ENCODE measurements around the gene FARS2. TPM values are rescaled to one million over a fixed set of nuclear protein-coding genes. Genes with fewer than 3 reads are reported as not detected.

The FARS2 gene
- total and polyA plus RNA-seq, 9 of the 15 experiments (the other 6 are each of a cell fraction or from before 2014, with no cell fraction given), result 16.5 to 62.2 (median 27.0) TPM

DNA sequence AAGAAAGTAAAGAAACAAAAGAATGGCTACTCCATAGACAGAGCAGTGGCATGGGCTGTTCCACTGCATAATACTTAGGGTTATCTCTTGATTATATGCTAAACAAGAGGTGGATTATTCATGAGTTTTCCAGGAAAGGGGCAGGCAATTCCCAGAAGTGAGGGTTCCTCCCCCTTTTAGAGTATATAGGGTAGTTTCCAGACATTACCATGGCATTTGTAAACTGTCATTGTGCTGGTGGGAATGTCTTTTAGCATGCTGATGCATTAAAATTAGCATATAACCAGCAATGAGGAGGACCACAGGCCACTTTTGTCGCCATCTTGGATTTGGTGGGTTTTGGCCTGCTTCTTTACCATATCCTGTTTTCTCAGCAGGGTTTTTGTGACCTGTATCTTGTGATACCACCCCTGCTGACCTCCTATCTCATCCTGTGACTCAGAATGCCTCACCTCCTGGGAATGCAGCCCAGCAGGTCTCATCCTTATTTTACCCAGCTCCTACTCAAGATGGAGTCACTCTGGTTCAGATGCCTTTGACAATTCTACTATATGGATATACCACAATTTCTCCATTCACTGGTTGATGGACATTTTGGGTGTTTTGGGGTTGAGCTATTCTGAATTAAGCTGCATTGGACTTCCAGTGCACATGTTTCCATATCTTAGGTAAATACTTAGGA, 280.6 kb downstream of the FARS2 start (continued):
- TF ChIP-seq NR2C1 (IDR thresholded peaks at IDR 0.05), result no peak
- TF ChIP-seq NR2C1 (tag; IDR thresholded peaks at IDR 0.05), result peak; percentile 84
- TF ChIP-seq, protein P1, sequence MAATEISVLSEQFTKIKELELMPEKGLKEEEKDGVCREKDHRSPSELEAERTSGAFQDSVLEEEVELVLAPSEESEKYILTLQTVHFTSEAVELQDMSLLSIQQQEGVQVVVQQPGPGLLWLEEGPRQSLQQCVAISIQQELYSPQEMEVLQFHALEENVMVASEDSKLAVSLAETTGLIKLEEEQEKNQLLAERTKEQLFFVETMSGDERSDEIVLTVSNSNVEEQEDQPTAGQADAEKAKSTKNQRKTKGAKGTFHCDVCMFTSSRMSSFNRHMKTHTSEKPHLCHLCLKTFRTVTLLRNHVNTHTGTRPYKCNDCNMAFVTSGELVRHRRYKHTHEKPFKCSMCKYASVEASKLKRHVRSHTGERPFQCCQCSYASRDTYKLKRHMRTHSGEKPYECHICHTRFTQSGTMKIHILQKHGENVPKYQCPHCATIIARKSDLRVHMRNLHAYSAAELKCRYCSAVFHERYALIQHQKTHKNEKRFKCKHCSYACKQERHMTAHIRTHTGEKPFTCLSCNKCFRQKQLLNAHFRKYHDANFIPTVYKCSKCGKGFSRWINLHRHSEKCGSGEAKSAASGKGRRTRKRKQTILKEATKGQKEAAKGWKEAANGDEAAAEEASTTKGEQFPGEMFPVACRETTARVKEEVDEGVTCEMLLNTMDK (IDR thresholded peaks at IDR 0.05; ENCODE audit: borderline replicate concordance, insufficient read depth, low read depth, low read length, poor library complexity, severe bottlenecking), result no peak
- 0 out of 2 replicates have a peak, but pooled peaks have one; percentile 62 for TF ChIP-seq BACH1 (tag; IDR thresholded peaks at IDR 0.05)
- TF ChIP-seq TFAM (CRISPR knock-in tag; conservative IDR thresholded peaks at IDR 0.05), result no peak
- TF ChIP-seq, protein P2, sequence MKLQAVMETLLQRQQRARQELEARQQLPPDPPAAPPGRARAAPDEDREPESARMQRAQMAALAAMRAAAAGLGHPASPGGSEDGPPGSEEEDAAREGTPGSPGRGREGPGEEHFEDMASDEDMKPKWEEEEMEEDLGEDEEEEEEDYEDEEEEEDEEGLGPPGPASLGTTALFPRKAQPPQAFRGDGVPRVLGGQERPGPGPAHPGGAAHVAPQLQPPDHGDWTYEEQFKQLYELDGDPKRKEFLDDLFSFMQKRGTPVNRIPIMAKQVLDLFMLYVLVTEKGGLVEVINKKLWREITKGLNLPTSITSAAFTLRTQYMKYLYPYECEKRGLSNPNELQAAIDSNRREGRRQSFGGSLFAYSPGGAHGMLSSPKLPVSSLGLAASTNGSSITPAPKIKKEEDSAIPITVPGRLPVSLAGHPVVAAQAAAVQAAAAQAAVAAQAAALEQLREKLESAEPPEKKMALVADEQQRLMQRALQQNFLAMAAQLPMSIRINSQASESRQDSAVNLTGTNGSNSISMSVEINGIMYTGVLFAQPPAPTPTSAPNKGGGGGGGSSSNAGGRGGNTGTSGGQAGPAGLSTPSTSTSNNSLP (IDR thresholded peaks at IDR 0.05; ENCODE audit: borderline replicate concordance, low read depth, low read length), result no peak
- 0 out of 2 replicates have a peak, but pooled peaks have one; percentile 16 for TF ChIP-seq EHMT2 (IDR thresholded peaks at IDR 0.05)
- peak; percentile 97 for TF ChIP-seq FOSL1 (tag; conservative IDR thresholded peaks at IDR 0.05)
- TF ChIP-seq SMAD1 (IDR thresholded peaks at IDR 0.05; ENCODE audit: low read depth, low read length, partially characterized antibody), result no peak
- TF ChIP-seq ESRRB (CRISPR knock-in tag; IDR thresholded peaks at IDR 0.05; ENCODE audit: borderline replicate concordance), result no peak
- no peak for TF ChIP-seq HEY1 (CRISPR knock-in tag; IDR thresholded peaks at IDR 0.05; ENCODE audit: borderline replicate concordance)
- no peak for TF ChIP-seq ZNF717 (CRISPR knock-in tag; IDR thresholded peaks at IDR 0.05)
- TF ChIP-seq, protein P3, sequence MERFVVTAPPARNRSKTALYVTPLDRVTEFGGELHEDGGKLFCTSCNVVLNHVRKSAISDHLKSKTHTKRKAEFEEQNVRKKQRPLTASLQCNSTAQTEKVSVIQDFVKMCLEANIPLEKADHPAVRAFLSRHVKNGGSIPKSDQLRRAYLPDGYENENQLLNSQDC (CRISPR knock-in tag; IDR thresholded peaks at IDR 0.05), result no peak
- no peak for TF ChIP-seq LEF1 (IDR thresholded peaks at IDR 0.05)
- no peak for TF ChIP-seq HDGF (IDR thresholded peaks at IDR 0.05)
- TF ChIP-seq, protein P4, sequence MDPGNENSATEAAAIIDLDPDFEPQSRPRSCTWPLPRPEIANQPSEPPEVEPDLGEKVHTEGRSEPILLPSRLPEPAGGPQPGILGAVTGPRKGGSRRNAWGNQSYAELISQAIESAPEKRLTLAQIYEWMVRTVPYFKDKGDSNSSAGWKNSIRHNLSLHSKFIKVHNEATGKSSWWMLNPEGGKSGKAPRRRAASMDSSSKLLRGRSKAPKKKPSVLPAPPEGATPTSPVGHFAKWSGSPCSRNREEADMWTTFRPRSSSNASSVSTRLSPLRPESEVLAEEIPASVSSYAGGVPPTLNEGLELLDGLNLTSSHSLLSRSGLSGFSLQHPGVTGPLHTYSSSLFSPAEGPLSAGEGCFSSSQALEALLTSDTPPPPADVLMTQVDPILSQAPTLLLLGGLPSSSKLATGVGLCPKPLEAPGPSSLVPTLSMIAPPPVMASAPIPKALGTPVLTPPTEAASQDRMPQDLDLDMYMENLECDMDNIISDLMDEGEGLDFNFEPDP (CRISPR knock-in tag; IDR thresholded peaks at IDR 0.05), result no peak
- TF ChIP-seq CREB1 (IDR thresholded peaks at IDR 0.05), result no peak
- TF ChIP-seq CREB1 (CRISPR knock-in tag; IDR thresholded peaks at IDR 0.05), result no peak
- no peak for TF ChIP-seq RUNX1 (IDR thresholded peaks at IDR 0.05; ENCODE audit: low read depth)
- no peak for TF ChIP-seq TAF9B (IDR thresholded peaks at IDR 0.05; ENCODE audit: partially characterized antibody)
- TF ChIP-seq, protein P5, sequence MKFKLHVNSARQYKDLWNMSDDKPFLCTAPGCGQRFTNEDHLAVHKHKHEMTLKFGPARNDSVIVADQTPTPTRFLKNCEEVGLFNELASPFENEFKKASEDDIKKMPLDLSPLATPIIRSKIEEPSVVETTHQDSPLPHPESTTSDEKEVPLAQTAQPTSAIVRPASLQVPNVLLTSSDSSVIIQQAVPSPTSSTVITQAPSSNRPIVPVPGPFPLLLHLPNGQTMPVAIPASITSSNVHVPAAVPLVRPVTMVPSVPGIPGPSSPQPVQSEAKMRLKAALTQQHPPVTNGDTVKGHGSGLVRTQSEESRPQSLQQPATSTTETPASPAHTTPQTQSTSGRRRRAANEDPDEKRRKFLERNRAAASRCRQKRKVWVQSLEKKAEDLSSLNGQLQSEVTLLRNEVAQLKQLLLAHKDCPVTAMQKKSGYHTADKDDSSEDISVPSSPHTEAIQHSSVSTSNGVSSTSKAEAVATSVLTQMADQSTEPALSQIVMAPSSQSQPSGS (CRISPR knock-in tag; IDR thresholded peaks at IDR 0.05), result no peak
- TF ChIP-seq STAG1 (CRISPR knock-in tag; IDR thresholded peaks at IDR 0.05; ENCODE audit: borderline replicate concordance), result no peak
- TF ChIP-seq ZNF24 (IDR thresholded peaks at IDR 0.05), result no peak
